Posterior cingulate gyrus (tissue), 11 donors: Measurements from ENCODE around the gene TNFRSF1A.

ENCODE experiments used
- DNase-seq, 10 donors: peaks; one replicate each; pipeline versions ENCODE4 v3.0.0 to v3.0.0-alpha.2; 2020 to 2021; ENCODE audit warnings: mixed read lengths in 3 of 10
- intact Hi-C: fragments of 100-400 bp; cut with DNase I; formaldehyde crosslinking; loops from one replicate; pipeline ENCODE4 v1.15.1; 2023

The TNFRSF1A gene

DNA sequence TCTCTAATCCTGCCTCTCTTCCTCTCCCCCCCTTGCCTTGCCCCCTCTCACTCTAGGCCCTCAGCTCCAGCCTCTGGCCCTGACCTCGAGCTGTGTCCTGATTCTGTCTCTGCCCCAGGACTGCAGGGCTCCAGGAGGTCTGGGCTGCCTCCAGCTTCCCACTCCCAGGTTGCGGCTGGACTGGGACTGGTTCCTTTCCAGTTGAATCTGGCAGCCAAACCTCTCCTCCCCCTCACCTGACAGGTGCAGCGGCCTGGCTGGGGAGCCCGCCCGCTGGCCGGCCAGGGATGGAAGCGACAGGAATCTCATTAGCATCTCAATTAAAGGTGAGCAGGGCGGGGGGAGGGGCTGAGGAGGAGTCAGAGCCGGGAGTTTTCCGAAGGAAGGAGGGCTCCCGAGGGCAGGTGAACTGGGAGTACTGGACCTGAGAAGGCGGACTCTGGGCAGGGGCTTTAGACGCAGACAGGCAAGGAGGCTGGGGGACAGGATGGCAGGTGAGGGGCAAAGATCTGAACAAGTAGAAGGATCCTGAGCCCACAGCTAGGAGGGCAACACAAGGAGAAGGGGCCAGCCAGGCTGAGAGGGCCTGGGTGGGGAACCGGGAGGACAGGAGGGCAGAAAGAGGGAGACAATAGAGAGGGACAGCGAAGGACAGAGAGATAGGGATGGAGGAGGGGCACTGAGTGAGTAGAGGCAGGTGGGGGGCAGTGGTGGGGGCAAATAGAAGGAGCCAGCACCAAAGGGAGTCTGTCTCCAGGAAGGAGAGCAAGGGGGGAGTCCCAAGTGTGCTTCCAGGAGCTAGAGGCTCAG is 33.6 kb upstream of the TNFRSF1A start, which contains the start of gene SCNN1A:
SCNN1A (minus strand) TSS at position 295 of the 810 bp plus-strand sequence. CDS start 780 bp downstream, outside the sequence.
- peak in 1 of 10 donors; percentile 59 for DNase-seq
- intact Hi-C loops: no loop called here

DNA sequence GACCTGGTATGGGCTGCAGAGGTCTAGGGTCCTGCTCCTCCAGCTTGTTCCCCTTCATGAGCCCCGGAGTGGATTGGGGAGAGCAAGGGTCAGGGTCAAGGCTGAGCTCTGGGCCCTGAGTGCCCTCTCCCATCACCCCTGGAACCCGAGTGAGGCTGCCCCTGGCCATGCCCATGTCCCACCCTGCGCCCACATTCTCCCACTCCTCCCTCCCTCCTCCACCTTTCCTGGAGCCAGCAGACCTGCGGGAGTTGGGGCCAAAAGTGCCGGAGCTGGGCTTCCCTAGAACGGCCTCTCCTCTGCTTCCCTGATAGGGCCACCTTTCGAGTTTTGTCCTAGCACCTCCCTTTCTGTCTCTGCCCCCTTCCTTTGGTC is 32.9 kb upstream of the TNFRSF1A start:
- peak in 1 of 10 donors; percentile 78 for DNase-seq
- intact Hi-C loops: no loop called here

DNA sequence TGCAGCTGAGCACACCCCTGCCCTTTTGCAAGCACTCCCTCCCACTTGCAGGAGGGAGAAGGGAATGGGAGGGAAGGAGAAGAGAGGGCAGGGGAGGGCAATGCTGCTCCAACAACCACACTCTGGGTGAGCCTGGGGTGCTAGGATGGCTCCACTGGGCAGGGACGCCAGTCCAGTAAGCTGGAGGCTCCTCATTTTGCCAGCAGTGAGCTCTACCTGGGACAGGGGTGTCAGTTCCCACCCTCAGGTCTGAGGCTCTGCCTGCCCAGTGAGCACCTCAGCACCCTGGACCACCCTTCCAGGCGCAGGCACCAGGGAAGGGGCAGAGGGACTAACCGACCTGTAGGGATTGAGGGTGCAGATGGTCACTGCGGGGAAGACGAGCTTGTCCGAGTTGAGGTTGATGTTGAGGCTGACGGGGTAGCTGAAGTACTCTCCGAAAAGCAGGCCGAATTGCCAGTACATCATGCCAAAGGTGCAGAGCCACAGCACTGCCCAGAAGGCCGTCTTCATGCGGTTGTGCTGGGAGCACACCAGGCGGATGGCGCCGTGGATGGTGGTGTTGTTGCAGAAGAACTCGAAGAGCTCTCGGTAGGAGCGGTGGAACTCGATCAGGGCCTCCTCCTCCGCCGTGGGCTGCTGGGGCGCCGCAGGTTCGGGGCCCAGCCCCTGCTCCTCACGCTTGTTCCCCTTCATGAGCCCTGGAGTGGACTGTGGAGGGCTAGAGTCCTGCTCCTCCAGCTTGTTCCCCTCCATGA is 32.3 kb upstream of the TNFRSF1A start:
- peak in 2 of 10 donors; percentile 54 to 80 for DNase-seq
- intact Hi-C loops: no loop called here

DNA sequence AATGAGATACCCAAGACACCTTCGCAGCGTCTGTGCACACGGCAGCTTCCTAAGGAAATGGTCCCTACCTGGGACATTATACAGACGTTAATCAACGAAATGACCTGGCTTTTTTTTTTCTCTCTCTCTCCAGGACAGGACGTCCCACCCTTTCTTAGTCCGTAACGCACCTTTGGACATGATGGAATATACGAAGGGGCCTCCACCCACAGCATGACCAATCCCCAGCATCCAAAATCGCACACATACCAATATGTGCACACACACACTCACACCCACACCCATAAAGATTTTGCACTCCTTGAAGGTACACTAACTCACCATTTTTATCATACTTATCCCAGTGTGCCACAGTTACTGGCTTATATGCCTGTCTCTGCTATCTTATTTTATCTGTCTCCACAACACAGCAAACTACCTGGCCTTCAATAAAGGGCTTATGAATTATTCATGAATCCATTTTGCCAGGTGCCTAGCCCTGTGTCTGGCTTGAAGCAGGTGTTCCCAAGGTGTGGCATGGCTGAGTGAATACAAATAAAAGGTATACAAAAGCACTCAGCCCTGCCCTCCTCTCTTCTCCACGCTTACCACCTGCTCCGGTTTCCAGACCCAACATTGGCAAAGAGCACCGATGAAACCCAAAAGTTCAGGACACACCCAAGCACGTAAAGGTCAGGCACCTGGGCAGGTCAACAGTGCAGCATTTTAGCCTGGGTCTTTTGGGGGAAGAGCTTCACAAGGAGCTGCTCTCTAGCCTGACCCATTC is 31.3 kb upstream of the TNFRSF1A start:
- intact Hi-C loops: no loop called here
- peak in 1 of 10 donors; percentile 29 for DNase-seq

DNA sequence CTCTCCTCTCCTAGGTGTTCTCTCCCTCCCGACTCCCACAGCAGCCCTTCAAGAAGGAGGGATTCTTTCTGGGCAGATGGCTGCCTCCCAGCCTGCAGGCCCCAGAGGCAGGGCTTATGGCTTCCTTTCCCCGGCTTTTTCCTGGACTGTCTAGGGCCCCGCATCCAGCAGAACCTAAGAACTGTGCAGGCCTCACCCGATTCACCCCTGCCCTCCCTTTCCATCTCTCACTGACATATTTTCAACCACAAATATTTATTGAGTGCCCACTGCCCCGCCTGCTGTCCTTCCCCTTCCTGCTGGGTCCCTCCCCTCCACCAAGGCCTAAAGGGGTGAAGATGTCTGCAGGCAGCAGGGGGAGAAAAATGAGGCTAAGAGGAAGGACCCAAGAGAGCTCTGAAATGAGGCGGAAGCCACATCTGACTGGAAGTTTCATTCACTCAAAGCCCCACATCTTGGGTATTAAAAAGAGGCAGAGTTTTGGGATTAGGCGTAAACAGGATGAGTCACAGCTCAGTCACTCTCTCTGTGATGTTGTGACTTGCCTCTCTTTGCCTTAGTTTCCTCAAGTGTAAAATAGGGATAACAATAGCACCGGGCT is 30.6 kb upstream of the TNFRSF1A start:
- intact Hi-C loops: no loop called here
- DNase-seq: peak in 1 of 10 donors; percentile 53

DNA sequence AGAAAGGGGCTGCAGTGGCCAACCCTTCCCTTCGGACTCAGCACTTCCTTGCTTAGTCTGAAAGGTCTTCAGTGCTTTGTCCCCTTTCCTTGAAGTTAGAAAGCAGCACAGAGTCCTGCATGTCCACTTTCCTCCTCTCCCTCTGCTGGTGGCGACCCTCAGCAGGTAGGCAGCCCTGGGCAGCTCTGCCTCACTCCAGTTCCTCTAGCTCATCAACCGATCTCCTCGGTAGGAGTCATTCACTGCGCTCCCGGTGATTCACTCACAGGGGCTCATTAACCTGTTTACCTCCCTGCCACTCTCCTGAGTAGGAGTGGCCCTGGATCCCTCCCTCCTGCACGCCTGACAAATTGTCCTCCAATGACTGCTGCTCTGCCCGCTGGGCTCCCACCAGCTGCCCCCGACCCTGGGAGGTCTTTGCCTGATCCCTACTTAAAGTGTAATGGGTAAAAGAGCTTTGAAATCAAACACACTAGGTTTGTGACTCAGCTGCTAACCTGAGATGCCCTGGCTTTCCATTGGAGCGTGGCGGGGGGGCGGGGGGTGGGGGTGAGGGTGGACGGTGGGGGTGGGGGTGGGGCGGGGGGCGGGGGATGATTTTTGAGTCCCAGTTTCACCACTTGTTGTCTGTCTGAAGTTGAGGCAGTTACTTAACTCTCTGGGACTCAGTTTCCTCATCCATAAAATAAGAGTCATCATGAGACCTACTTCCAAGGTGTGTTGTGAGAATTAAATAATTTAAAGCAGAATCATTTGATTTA is 29.3 kb upstream of the TNFRSF1A start:
- intact Hi-C loops: no loop called here
- DNase-seq: peak in 1 of 10 donors; percentile 50

DNA sequence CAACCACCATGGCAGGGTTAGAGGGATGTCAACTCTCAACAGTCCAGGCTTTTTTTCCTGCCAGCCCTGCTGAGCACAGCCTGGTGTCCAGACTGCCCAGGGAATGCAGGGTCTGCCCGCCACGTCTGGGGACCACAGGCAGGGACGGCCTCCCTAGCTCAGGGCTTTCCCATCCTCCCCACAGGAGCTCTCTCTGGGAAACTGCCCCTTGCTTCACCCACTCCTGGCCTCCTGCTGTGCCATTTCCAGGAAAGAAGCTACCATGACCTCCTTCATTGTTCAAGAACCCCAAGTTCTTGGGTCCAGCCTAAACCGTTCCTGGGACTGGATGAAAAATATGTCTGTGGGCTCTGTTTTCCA is 28.7 kb upstream of the TNFRSF1A start:
- peak in 1 of 10 donors; percentile 34 for DNase-seq
- intact Hi-C loops: no loop called here

DNA sequence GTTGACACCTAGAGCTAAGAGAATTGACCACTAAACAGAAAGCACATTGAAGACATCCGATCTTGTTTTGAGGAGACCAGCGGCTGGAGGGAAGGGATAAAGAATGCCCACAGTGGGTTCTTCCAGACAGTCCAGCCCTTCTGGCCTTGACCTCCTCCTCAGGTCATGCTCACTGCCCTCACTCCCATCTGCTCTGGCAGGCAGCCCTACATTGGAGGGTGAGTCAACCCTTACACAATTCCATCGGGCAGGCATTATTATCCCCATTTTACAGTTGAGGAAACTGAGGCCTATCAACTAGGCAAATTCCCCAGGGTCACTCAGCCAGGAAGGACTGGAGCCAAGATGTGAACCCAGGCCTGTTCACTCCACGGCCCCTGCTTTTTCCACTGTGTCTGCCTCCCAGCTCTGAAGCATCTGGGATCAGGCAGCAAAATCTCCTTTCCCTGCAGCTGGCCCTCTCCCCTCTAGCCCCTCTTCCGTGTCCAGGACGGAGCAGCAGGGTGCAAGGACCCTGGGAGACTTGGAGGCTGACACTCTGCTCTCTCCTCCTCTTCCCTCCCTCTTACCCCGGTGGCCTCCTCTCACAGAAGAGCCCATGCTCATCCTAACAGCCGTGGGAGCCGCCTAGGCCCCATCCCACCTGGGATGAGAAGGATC is 28.2 kb upstream of the TNFRSF1A start:
- intact Hi-C loops: no loop called here
- DNase-seq: peak in 1 of 10 donors; percentile 22

DNA sequence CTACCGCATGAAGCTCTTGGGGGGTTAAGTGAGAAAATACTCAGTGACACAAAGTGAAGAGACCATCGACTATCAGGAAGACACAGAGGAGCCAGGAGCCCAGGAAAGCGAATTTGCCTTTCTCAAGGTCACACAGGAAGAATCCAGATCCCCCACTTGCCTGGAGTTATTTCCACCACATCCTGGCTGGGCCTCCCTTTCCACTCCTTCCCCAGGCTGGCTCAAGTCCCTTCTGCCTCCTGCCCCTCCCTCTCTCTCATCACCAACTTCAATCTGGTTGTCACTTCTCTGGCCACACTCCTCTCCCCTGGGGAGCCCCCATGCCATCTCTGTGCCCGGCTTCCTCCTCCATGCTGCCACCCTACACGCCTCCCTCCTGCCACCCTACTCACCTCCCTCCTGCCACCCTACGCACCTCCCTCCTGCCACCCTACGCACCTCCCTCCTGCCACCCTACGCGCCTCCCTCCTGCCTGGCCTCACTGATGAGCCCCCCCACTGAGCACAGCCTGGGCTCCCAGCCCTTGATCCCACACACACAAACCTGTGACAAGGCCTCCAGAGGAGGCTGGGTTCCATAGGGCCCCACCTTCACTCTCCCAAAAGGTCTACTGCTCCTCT is 27.1 kb upstream of the TNFRSF1A start:
- peak in 2 of 10 donors; percentile 12 to 56 for DNase-seq
- intact Hi-C loops: no loop called here

DNA sequence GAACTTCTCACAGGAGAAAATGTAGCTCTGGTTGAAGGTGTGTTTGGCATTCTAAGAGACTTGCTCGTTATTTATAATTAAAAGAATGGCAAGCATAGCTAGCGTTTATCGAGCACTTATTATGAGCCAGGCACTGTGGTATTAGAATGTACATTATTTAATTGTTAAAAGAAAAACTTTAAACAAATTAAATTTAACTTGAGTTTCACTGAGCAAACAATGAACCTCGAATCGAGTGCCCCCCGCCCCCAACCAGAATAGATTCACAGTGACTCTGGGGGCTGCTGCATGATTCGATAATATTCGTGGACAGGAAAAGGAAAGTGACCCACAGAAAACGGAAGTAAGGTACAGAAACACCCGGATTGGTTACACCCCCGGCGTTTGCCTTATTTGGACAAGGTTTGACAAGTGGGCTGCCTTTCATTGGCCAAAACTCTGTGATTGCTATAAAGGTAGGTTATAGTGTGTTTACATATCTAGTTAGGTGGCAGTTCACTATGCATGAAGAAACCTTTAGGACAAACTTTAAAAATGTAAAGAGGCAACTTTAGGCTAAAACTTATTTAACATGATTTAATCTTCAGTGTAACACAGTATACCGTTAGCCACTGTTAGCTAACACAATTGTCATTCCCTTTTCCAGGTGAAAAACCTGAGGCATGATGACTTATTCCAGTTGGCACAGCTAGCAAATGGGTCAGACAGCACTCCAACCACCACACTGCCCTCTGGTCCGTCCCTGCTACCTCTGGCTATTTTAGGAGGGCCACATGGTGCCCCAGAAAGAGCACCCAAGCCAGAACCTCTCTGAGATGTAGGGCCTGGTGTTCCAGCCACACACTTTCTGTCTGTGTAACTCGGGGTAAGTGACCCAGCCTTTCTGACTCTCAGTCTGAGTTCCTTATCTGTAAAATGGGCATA is 26.4 kb upstream of the TNFRSF1A start:
- DNase-seq: peak in 2 of 10 donors; percentile 13 to 70
- intact Hi-C loops: no loop called here

DNA sequence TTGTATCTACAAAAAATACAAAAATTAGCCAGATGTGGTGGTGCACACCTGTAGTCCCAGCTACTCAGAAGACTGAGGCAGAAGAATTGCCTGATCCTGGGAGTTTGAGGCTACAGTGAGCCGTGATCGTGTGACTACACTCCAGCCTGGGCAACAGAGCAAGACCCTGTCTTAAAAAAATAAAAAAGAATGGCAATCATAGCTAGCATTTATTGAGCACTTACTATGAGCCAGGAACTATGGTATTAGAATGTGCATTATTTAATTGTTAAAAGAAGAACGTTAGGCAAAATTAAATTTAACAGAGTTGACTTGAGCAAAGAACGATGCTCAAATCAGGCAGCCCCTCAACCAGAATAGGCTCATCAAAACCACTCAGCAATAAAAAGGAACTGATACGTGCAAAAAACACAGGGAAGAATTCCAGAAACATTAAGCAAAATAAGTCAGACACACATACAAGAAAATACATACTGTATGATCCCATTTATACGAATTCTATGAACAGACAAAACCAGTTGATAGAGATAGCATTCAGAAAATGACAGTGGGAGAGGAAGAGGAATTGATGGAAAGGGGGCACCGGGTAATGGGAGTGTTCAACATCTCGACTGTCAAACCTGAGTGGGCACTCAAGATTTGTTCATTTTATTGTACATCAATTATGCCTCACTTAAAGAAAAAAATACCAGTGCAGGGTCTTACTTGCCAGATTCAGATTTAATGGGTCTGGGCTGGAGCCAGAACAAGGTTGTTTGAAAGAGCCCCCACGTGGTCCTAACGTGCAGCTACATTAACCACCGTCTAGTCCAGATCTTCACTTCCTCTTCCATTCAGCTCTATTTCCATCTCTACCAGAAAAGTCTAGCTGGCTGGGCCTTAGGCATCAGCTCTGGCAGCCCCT is 25.4 kb upstream of the TNFRSF1A start:
- peak in 1 of 10 donors; percentile 12 for DNase-seq
- intact Hi-C loops: no loop called here

DNA sequence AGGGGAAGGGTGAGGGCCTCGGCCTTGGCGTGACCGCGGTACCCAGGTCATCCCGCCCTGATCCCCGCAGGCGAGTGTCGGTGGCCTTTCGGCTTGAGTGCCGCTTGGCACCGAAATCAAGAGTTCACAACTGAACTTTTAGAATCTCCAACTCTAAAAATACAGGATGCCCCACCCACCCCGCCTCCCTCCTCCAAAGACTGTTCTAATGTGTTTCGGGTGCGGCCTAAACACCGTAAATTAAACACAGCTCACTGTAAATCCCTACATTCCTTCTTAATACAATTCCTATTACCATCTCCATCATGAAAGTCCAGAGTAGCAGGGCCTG is 22.1 kb upstream of the TNFRSF1A start:
- DNase-seq: no peak
- intact Hi-C loops: no loop called here

DNA sequence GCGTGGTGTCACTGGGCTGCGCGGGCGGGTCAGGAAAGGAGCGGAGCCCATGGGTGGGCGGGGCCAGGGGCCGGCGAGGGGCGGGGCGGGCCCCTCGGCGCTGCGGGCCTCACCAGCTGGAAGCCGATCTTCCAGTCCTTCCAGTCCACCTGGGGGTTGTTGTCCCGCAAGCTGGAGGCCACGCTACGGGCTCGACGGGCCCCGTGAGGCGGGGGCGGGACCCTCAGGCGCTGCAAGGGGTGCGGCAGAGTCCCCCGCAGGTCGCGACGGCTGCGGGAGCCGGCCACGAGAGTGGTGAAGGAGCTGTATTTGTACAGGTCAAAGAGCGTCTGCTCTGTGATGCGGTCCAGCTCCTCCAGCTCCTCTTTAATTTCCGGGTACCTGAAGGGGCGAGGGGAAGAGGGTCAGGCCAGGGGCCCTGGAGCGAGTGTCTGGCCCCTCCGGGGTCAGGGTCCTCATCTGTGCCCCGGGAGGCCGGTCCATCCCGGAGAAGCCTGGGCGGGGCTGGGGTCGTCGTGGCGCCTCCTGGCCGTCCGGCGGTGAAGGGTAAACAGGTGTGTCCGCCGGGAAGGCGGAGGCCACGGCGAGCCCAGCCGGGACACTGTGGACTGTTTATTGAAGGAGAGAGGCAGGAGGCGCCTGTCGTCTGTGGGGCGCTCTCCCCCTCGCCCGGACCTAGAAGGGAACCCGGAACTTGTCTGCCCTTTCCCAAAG is 21.6 kb upstream of the TNFRSF1A start:
- intact Hi-C loops: no loop called here
- peak in 3 of 10 donors; percentile 37 to 84 (median 83) for DNase-seq

DNA sequence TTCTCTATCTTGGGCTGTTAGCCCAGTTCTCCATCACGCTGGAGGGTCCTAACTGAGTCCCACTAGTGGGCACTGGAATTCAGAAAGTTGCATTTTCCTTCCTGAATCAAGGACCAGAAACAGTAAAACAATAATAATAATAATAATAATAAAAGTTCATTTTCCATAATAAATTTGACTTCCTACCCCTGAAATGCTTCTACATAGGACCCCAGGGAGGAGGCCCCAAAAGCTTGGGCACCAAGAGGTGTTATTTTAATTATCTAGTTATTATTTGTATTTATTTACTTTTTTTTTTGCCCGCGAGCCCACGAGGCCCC is 21.1 kb upstream of the TNFRSF1A start:
- intact Hi-C loops: no loop called here
- DNase-seq: peak in 1 of 10 donors; percentile 13

DNA sequence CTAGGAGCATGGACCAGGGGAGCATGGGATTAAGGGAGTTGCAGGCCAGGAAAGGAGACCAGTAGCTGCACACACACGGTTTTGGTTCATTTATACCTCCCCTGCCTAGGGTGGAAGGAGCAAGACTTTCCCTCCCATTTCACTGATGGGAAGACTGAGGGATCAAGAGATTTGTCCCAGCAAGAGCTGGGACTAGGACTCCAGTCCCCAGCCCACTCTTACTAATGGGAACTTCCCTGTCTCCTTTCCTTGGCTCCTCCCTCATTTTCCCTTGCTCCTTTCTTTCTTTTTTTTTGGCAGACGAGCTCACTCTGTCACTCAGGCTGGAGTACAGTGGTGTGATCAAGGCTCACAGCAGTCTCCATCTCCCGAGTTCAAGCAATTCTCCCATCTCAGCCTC is 20.5 kb upstream of the TNFRSF1A start:
- DNase-seq: no peak
- intact Hi-C loops: no loop called here

DNA sequence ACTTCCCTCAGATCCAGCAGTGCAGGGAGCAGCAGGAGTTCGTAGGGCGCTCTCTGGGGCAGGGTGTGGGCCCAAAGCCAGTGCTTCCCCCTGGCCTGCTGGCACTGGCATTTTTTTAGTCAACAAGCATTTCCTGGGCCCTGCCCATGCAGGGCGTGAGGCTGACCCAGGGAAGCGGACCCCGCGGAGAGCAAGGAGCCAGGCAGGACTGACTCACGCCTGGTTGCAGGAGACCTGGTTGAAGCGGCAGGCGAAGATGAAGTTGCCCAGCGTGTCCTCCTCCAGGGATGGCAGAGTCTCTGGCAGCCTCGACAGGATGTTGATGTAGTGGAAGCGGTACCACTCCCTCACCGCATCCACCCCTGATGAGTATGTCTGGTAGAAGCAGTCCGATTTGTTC is 20.0 kb upstream of the TNFRSF1A start:
- intact Hi-C loops: no loop called here
- DNase-seq: peak in 1 of 10 donors; percentile 87
